COLO668 (cell line): ENCODE data around the gene TCEAL7.

Experiments
- DNase-seq: peaks from one replicate; lab custom pipeline; 2025; ENCODE audit not compliant: unreplicated experiment; lab: John Stamatoyannopoulos, UW

TCEAL7 gene

DNA sequence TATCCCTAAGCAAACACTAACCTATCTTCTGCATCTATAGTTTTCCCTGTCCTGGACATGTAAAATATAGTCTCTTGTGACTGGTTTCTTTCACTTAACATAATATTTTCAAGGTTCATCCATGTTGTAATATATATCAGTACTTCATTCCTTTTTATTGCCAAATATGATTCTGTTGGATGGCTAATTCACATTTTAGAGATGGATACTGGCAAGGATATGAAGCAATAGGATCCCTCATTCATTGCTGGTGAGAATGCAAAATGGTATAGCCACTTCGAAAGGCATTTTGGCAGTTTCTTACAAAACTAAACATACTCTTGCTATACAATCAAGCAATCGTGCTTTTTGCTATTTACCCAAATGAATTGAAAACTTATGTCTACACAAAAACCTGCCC, 33.0 kb downstream of the TCEAL7 start:
- DNase-seq = no peak

- no peak for DNase-seq
These were observed 37.5 kb downstream of the TCEAL7 start for GRCh38 chrX:103367502-103367901.

GRCh38 chrX:103369479-103369878, 39.4 kb downstream of the TCEAL7 start:
- no peak for DNase-seq

DNA sequence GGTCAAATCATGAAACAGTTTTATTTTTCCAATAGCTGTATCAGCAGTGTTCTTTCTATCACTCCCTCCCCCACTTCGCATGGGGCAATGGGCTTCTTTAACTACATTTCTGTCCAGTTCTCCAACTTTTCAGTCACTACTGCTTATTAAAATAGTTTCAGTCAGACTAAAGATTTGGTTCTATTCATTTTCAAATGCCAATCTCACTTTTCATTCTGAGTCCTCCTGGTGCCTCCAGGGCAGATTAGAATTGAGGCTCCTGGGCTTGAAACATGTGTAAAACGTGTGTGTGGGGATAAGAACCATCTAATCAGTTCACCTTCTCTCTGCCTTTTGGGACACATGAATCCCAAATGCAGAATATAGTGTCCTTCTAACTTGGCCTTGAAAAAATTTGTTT, 42.8 kb downstream of the TCEAL7 start:
- no peak for DNase-seq

DNA sequence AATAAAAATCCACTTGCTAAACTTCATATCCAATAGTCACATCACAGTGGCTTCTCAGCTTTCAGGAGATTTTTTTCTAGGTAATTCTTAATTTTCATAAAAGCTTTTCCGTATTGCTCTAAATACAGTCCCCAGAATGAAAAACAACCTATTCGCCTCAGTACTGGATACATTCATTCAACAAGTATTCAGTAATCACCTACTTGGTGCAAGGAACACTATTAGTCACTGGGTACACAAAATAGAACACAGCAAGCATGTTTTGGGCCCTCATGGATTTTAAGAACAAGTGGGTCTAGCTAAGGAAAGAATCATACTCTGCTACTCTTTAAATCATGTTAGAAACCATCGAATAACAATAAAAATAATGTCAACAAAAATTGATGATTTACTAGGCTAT, 43.5 kb downstream of the TCEAL7 start:
- no peak for DNase-seq

DNA sequence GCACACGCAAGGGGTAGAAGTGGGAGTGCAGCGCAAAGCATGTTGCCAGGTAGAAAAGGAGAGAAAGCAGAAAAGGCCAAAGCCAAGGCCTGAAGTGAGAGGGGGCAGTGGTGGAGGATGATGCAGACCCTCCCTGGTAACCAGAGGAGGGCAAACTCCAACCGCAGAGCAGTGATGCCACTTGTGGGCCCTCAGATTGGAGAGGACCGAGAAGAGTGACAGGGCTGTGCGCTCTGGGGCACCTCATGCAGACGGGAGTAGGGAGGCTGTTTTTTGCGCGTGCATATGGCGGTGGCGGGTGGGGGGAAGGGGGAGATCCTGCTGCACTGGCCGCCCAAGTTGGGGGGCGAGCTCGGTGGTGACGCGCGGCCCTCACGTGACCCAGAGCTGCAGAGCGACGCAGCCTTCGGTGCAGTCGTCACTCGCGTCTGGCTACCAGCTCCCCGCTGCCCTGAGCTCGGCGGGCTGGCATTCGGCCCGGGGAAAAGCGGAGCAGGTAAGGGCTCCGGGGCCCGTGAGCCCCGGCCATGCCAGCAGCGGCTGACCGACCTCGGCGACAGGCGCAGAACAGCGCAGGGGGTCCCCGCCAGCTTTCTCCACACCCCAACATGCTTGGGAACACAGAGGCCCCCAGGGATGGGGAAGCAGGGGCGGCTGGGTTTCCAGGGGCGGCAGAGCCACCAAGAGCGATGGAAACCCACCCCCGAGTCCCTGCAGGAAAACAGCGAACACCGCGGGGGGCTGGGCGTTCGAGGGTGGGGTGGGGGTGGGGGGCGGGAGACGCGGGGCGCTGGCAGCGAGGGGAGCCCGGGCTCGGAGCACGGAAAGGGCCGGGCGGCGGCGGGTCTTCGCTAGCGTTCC, 46.3 kb downstream of the TCEAL7 start, which contains the start of gene BEX3:
TSS of gene BEX3 (plus strand) at position 421 of the 861 bp plus-strand sequence. CDS start 984 bp downstream, outside the sequence.
- peak; percentile 0 for DNase-seq

- no peak for DNase-seq
These were observed 46.9 kb downstream of the TCEAL7 start for GRCh38 chrX:103376979-103377324.

GRCh38 chrX:103378990-103379389, 49.0 kb downstream of the TCEAL7 start:
- DNase-seq = no peak
